ENCODE results near the gene PPP2R2C. TPM values are rescaled to one million over a fixed set of nuclear protein-coding genes. Genes with fewer than 3 reads are reported as not detected.
A peak's percentile ranks its signal among the peaks of the same experiment; 100 is the strongest.

PPP2R2C gene
- total RNA-seq, 1 donor from 2014 or later: 12.3 TPM

DNA sequence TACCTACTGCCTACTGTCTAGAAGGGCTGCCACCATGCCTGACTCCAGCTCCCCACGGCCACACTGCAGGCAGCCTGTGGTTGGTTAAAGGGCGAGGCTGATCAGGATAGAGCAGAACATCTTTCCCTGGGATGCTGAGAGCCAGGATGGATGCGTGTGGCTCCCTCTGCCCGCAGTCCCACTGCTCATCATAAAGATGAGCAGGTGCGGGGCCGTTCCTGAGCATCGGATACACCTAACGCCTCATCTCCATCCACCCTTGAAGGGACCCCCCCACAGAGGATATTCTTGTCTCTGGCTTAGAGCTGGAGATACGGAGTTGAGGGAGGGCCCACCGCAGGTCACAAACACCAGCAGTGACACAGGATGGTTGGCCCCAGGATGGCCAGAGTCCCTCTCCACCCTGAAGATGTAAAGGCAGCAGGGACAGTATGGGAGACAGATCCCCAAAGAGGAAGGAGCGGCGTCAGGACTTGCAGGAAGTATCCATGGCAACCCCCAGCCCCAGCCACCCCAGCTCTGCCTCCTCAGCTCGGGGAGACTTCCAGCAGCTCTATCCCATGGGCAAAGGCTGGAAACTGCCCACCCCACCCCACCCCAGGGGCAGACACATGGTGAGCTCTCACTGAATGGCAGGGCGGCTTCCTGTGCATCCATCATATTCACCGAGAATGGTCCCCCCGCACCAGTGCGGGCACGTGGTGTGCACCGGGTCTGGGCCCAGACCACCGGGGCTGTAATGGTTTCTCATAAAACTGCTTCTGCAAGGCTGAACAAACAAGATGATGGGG, 19.3 kb downstream of the PPP2R2C start:
- no peak for ATAC-seq
- DNase-seq (ENCODE audit: missing footprints): no peak
- intact Hi-C loops (cut with DNase I): no loop called here

DNA sequence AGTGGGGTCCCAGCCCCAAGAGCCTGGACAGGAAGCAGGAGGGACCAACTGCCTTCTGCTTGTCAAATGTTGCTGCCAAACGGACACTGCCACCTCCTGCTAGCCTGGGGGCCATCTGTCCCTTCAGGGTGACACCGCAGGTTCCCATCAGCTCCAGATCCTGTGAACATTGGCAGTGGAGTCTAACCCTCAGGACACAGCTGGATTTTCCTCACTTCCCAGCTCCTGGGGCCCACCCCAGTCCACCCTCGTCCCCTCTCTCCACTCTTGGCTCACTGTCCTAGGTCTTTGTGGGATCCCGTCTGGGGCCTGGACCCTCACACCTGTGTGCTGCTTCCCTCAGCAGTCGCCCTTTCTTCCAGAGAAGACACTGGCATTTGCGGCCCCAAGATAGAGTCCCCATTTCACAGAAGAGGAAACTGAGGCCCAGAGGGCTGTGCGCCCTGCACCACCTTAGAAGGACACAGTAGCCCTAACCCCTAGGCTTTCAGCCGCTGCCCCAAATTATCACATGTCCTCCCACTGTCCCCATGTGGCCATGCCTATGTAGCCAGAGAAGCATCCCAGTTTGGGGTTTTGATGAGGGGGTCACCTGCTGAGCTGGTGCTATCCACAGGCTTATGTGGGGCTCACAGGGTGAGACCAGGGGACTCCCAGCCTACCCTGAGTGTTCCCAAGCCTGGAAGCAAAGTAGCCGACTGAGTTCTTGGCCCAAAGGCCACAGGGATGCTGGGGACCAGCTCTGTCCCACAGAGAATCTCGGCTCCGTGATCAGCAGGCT, 20.1 kb downstream of the PPP2R2C start:
- intact Hi-C loops (cut with DNase I): no loop called here
- no peak for ATAC-seq

DNA sequence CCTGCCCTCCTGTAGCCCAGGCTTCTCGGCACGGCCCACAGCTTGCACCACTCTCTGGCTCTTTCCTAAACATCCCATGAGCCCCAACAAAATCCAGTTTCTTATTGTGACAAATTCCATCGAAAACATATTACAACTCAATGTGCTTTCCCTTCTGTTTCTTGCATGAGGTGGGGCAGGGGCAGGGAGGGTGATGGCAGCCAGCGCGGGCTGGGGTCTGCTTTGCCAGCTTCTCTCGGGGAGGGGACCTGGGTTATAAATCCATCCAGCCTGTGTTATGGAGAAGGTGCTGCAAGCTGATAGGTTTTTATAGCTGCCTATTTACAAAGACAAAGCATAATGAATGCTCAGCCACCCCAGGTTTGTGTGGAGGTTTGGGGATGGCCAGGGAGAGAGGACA, 21.1 kb downstream of the PPP2R2C start:
- intact Hi-C loops (cut with DNase I): no loop called here
- DNase-seq (ENCODE audit: missing footprints) (no peak), ATAC-seq (no peak)

More for the DNA sequence above, 20.1 kb downstream of the PPP2R2C start:
- no peak for DNase-seq (ENCODE audit: missing footprints)

DNA sequence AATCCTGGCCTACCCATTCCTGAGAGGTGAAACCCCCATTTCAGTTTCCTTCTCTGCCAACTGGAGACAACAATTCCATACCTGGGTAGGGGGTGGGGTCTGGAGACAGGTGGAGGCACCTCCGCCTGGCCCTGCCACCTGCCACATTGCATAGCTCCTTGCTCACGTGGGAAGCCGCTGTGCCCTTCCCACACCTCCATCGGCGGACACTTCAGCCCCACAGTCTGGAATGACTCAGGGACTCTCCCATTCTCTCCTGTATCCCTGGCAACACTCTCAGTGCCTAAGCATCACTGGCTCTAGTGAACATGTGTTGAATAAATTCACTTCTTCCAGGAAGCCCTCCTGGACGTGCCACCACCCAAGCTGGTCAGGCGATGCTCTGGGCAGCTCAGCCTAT, 21.7 kb downstream of the PPP2R2C start:
- ATAC-seq (no peak), DNase-seq (ENCODE audit: missing footprints) (no peak)
- intact Hi-C loops (cut with DNase I): no loop called here

DNA sequence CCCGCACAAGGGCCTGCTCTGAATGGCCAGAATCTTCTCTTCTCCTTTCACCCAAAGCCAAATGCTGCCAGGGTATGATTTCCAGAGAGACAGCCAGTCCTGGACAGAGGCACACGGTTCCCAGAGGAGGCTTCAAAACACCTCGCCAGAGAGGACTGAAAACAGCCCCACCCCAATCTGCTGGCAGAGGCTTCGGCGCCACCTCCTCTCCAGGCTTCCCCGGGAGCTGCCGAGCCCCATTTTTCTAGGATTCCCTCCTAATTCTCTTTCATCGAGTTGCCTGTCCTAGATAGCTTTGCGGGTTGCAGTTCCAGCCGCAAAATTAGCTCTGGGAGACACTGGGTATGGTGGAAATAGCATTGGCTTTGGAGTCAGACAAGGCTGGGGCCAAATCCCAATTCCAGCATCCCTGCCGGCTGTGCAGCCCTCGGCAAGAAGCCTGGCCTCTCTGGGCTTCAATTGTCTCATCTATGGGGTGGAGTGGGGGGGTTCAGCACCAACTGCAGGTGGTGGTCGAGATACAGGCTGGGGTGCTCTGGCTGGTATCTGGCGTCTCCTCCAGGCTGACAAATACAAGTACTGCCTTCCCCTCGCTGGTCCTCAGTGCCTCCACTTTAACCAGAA, 22.6 kb downstream of the PPP2R2C start:
- no peak for DNase-seq (ENCODE audit: missing footprints)
- no peak for ATAC-seq
- intact Hi-C loops (cut with DNase I): no loop called here

DNA sequence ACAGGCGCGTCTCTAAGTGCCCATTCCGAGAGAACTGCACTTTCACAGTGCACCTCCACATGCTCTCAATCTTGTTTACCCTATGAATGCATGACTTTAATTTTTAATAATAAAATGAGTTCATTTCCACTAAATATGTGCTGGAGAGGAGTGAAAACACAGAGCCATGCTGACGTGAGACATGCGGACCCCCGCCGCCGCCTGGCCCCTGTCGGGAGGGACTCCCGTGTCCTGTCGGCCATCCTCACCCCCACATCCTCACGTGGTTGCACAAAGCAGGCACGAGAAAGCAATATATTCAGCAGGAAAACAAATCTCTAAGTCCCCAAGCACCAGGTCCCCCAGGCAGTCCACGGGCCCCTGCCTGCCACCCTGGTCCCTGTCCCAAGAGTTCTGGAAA, 23.1 kb downstream of the PPP2R2C start:
- intact Hi-C loops (cut with DNase I): no loop called here
- DNase-seq (ENCODE audit: missing footprints): no peak
- ATAC-seq: no peak

DNA sequence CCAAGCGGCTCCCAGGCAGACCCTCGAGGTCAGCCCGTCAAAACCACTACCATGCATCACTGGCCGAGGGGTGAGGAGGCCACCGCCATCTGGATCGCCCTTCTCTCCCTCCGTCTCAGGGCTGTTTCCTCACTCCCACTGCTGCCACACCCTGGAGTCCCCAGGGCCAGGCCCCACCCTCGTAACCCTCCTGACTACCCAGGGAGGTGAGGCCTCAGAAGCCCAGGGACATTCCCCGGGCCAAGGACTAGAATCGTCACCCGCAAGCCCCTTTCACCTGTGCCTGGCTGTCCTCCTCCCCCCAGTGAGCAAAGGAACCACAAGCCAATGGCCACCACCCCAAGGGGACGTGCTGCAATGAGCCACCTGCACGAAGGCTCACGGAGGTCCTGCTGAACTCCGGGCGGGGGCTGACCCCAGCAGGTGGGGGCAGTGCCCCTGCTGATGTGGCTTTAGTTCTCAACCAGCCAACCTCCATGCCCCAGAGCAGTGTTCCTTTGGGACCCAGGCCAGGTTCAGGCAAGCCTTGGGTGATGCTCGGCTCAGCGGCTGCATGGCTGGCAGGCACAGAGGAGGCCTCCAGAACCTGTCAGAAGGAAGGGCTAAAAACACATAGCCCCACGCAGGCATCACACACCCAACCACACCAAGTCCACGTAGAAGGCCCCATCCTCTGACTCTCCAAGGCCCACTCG, 23.8 kb downstream of the PPP2R2C start:
- ATAC-seq (no peak), DNase-seq (ENCODE audit: missing footprints) (no peak)
- intact Hi-C loops (cut with DNase I): no loop called here

DNA sequence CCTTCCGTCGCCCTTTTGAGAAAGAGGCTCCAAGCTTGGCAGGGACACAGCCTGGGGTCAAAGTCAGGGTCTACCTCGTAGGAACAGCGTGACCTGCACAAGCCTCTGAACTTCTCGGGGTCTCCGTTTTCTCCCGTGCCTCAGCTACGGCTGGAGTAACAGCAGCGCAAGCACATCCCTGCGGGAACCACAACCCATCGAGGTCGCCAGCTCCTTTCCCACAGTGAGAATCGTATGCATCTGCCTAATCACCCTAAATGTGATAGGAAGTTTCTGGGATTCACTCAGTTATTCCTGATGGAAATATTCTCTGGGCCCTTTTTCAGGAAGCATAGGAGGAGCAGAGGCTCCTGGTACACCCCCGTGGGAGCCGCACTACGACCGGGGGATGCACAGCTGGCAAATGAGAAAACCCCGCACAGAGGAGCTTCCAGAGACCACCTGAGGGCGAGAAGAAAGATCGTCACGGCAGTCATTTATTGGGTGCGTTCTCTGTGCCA, 24.7 kb downstream of the PPP2R2C start:
- DNase-seq (ENCODE audit: missing footprints): no peak
- no peak for ATAC-seq
- intact Hi-C loops (cut with DNase I): no loop called here

DNA sequence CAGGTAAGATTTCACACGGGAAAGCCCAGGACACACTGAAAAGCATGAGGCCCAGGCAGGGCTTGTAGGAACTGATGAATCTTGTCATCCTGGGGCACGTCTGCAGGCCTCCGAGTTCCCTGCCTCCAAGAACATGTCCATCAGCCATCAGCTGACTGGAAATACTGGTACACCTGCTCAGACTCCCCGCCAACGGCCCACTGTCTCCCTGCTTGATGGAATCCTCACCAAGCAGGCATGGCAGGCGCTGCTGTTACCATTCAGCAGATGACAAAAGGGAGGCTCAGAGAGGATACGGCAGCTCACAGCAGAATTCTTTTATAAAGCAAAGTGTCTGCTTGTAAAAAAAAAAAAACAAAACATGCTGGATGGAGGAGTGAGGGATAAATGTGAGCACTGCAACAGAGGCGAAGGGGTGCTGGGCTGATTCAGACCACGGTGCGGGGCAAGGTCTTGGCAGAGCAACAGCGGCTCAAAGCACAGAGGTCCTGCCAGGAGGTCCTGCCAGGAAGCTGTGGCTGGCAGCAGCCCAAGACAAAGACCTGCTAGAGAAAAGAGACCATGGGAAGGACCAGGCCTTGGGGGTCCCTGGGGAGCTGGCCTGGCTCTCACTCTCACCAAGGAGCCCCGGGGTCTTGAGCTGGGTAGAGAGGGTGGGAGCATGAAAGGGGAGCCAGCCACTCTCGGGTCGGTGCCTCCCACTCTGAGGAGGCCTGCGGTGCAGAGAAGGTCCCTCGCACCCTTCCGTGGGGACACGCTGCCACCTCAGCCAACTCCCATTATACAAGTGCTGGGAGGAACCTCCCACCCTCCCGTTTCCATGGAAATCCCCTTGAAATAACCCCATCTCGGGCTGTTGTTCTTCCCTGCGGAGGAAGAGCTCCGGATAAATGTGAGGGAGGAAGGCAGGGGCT, 25.6 kb downstream of the PPP2R2C start:
- intact Hi-C loops (cut with DNase I): no loop called here
- DNase-seq (ENCODE audit: missing footprints) (no peak), ATAC-seq (no peak)

DNA sequence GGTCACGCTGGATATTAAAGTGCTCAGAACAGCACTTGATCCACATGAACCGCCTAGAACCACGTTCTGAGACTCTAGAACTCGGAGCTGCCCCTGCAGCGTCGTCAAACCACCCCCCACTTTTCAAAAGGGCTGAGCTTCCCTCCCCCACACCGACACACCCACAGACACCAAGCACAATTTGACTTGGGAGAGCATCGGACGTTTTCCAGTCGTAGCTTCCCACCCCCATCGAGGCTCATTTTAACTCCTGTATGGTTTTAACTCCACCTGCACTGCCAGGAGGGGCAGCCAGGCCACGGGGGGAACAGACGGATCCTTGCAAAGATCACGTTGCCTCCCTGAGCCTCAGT, 26.3 kb downstream of the PPP2R2C start:
- intact Hi-C loops (cut with DNase I): no loop called here
- DNase-seq (ENCODE audit: missing footprints): no peak
- ATAC-seq: no peak

DNA sequence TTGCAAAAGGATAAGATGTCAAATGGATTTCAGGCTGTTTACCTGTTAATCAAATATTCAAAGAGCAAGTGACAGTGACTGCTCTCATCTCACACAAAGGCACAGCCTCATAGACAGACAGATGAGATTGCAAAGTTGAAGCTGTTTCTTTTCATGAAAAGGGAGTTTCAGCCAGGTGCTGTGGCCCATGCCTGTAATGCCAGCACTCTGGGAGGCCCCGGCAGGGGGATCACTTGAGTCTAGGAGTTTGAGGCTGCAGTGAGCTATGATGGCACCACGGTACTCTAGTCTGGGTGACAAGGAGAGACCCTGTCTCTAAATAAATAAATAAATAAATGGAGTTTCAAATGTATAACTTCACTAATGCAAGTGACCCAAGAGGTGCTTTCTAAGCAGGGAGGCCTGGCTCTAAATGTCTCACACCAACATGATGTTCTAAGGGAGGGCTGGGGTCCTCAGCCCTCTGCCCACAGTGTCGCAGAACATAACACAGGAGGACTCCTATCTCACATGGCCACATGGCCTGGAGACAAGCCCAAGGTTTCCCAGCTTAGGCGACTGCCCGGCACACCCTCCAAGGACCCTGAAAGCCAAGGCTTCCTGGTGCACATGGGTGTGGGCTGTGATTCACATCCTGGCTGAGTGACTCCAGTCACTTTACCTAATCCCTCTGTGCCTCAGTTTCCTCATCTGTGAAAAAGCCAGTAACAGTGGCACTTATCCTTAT, 26.8 kb downstream of the PPP2R2C start:
- ATAC-seq (no peak), DNase-seq (ENCODE audit: missing footprints) (no peak)

DNA sequence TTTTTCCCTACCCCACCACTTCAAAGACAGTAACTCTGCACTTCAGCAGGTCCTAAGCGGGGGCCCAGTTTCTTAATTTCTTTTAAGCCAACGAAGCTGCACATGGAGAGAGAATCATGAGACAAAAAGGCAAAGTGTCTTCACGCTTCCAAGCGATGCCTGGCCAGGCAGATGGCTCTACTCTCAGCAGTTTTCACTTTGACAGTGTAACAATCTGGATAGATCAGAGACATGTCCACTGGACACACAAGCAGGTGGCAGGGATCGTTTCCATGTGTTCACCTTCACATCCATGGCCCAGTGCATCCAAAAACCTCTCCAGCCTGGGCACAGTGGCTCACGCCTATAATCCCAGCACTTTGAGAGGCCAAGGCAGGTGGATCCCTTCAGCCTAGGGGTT, 27.8 kb downstream of the PPP2R2C start:
- intact Hi-C loops (cut with DNase I): no loop called here
- ATAC-seq (no peak), DNase-seq (ENCODE audit: missing footprints) (no peak)

More for the DNA sequence above, 26.8 kb downstream of the PPP2R2C start:
- intact Hi-C loops (cut with DNase I): no loop called here

DNA sequence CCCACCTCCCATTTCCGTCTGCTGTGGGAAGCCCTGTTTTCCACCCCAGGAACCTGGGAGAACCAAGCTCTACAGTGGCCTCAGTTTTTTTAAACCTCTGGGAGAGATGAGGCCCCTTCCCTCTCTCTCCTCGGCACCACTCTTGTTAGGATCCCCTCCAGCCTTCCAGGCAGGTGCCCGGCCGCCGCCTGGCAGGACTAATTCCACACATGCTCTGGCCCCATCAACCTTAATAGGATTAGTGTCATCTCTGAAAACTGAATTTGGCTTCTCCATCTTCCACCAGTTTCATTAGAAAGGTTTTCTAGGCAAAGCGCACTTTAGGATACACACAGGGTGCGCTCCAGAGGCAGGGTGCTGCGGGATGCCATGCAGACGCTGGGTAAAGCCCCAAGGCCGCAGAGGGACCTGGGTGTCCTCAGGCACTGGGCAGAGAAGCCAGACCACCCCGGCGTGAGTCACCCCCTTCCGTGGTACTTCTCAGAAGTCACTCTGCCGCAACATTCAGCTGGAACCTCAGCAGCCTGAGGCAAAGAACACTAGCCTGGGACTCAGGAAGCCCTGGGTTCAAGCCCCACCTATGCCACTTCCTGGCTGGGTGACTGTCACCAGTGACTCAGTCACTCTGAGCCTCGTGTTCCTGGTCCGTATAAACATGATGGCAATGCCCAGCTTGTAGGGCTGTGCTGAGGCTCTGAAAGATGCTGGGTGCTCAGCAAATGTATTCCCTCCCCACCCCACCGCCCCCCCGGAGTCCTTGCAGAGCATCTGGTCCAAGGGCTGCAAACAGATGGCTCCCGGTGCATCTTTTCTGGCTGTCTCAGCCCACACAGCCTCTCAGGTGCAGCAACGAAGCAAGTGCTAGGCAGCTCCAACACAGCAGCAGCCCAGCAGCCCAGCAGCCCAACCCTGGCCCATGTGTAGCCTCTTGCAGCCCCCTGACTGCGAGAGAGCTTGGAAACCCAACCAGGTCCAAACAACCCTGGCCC, 29.1 kb downstream of the PPP2R2C start:
- no peak for DNase-seq (ENCODE audit: missing footprints)
- ATAC-seq: no peak
- intact Hi-C loops (cut with DNase I): no loop called here

DNA sequence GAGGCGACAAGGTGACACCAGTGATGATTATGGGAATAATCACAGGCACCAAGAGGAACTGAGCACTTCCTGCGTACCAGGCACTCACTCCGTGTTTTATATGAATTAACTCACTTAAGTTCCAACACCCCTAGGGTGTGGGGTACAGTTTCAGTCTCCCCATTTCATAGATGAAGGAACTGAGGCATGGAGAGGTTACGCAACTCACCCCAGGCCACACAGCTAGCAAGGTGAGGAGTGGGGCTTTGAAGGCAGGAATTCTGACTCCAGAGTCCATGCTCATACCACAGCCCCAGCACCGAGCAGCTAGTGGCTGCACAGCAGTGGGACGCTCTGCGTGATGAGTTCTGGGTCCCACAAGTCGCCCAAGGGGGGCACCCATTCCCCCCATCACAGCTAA, 29.9 kb downstream of the PPP2R2C start:
- ATAC-seq: no peak
- no peak for DNase-seq (ENCODE audit: missing footprints)
- intact Hi-C loops (cut with DNase I): no loop called here

DNA sequence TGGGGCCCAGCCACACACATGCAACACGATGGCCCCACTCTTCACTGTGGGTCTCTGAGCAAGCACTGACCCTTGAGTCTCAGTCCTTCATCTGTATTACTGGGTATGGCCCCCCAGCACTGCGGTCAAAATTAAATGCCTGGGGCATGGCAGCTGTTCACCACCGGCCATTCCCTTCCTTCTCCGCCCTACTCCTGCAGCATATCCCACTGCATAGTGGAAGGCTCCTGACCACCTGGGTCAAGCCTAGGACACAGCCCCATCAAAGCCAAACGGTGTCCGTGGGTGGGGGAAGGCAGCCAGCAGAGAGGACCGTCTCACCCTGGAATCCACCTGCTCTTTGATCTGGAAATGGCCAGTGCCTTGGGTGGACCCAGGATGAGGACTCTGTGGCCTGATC, 30.7 kb downstream of the PPP2R2C start:
- intact Hi-C loops (cut with DNase I): no loop called here
- ATAC-seq (no peak), DNase-seq (ENCODE audit: missing footprints) (no peak)

DNA sequence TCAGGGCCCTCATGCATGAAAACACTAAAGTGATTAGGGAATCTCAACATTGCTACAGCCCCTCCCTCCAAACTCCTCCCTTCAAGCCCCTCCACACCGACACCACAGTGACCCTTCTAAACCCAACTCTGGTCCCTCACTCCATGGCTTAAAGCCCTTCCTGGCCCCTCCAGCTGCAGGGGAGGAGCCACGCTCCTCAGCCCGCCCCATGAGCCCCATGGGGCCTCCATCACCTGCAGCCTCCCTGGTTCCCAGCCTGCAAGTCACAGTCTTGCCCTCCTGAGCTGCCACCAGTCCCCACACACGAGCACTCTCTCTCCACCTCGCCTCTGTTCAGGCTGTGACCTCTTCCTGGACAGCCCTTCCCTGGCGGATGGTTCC, 31.2 kb downstream of the PPP2R2C start:
- DNase-seq (ENCODE audit: missing footprints) (peak; percentile 9), ATAC-seq (no peak)
- intact Hi-C loops (cut with DNase I): no loop called here
